Transverse colon (tissue), 4 donors: Measurements from ENCODE around the gene AXIN1. TPM values are rescaled to one million over a fixed set of nuclear protein-coding genes. Genes with fewer than 3 reads are reported as not detected.

Source experiments
- DNase-seq: peaks from one replicate; pipeline ENCODE4 v3.0.0-alpha.2; 2019
- H3K27ac ChIP-seq, 4 donors: fragments of 200-600 bp; sonication (generic); 2 replicates each; pipeline ENCODE4 v1.5.1; 2016 to 2018; ENCODE audit warnings: inconsistent platforms in 4 of 4
- H3K27me3 ChIP-seq: fragments of 200-600 bp; sonication (generic); 2 replicates; pipeline ENCODE4 v1.5.1; 2017; ENCODE audit warnings: inconsistent platforms
- H3K36me3 ChIP-seq, 4 donors: fragments of 200-600 bp; sonication (generic); 2 replicates each; pipeline ENCODE4 v1.5.1; 2017 to 2019; ENCODE audit warnings: inconsistent platforms in 4 of 4
- H3K4me1 ChIP-seq, 4 donors: fragments of 200-600 bp; sonication (generic); 2 replicates each; pipeline ENCODE4 v1.5.1; 2017 to 2020; ENCODE audit warnings: inconsistent platforms in 4 of 4
- H3K4me3 ChIP-seq, 4 donors: fragments of 200-600 bp; sonication (generic); 1 replicate in 1 of 4; 2 replicates in 3 of 4; pipeline versions ENCODE4 v1.5.1 to v1.6.1; 2017 to 2019; ENCODE audit warnings: inconsistent platforms in 4 of 4
- H3K9me3 ChIP-seq, 2 donors: fragments of 200-600 bp; sonication (generic); 2 replicates each; pipeline ENCODE4 v1.5.1; 2017 to 2019; ENCODE audit warnings: inconsistent platforms in 2 of 2
- CTCF ChIP-seq, 5 experiments: fragments of 200-600 bp in 3 of 5; fragments of 450-650 bp in 2 of 5; sonication (generic) in 3 of 5; IDR thresholded peaks; 1 replicate in 2 of 5; 2 replicates in 3 of 5; pipeline ENCODE4 v1.5.1; 2016 to 2017; ENCODE audit warnings: antibody characterized with exemption in 5 of 5, inconsistent platforms in 3 of 5, mild to moderate bottlenecking in 2 of 5, moderate library complexity in 1 of 5
- EP300 ChIP-seq: sonication (generic); formaldehyde crosslinking; IDR thresholded peaks from one replicate; pipeline ENCODE4 v1.6.1; 2017; ENCODE audit warnings: antibody characterized with exemption, low read depth
- POLR2A ChIP-seq: fragments of 450-650 bp; IDR thresholded peaks from one replicate; pipeline ENCODE4 v1.6.1; 2016; ENCODE audit warnings: antibody characterized with exemption, mild to moderate bottlenecking, moderate library complexity
- POLR2AphosphoS5 ChIP-seq, 3 donors: sonication (generic); formaldehyde crosslinking; IDR thresholded peaks; one replicate each; pipeline ENCODE4 v1.6.1; 2016; ENCODE audit warnings: antibody characterized with exemption in 3 of 3
- WGBS, 2 donors: methylation state at CpG; one replicate each; pipeline ENCODE4 v1.1.5; 2018; ENCODE audit warnings: low coverage in 1 of 2; 5-methylcytosine and 5-hydroxymethylcytosine counted together
- in situ Hi-C, 4 donors: fragments of 200-750 bp; cut with MboI; loops; one replicate each; pipeline versions ENCODE4 v1.15.0 to v1.15.1; 2017; ENCODE audit warnings: low sequenced_read_pairs in 3 of 4, low pct_ligation_motif_present in 1 of 4, low pct_unique_long_range_greater_than_20kb in 1 of 4
- intact Hi-C: fragments of 100-400 bp; cut with DNase I; formaldehyde crosslinking; loops from one replicate; pipeline ENCODE4 v1.15.1; 2023; ENCODE audit warnings: low total_unique reads
- total RNA-seq, 4 donors: library from RNA; depleted of rRNA; stranded (reverse); fragments of >200 nt; gene quantifications; one replicate each; pipeline ENCODE4 v1.1.0, GENCODE V29; 2016

The AXIN1 gene
- total RNA-seq, 4 donors from 2014 or later = 41.4 to 73.7 (median 58.7) TPM

GRCh38 chr16:373848-374615 is 21.5 kb upstream of the AXIN1 start:
- no peaks in the 10 kb centered on the region for H3K9me3 ChIP-seq
- intact Hi-C loops = no loop called here
- no peak for TF ChIP-seq POLR2AphosphoS5 (IDR thresholded peaks at IDR 0.05)
- no peak for TF ChIP-seq CTCF (IDR thresholded peaks at IDR 0.05)
- no peak for TF ChIP-seq POLR2A
- TF ChIP-seq EP300 = no peak
- H3K4me1 ChIP-seq = peaks cover 12 to 23% (median 18%) of the 10 kb centered on the region in 4 donors
- H3K27ac ChIP-seq = no peak overlapping the region
- no peak for DNase-seq
- WGBS, 2 donors = 40 to 89% methylated on average over 1 to 44 of the region's 44 CpGs
- H3K27me3 ChIP-seq = no peaks in the 10 kb centered on the region
- no peak overlapping the region for H3K4me3 ChIP-seq
- peaks cover 0 to 9% (median 4%) of the 10 kb centered on the region in 4 donors for H3K36me3 ChIP-seq
- in situ Hi-C loops = no loop called here

- Histone ChIP-seq H3K9me3 (no peaks in the 10 kb centered on the region), H3K27me3 (no peaks in the 10 kb centered on the region), H3K27ac (no peak overlapping the region), H3K36me3 (peaks cover 0 to 15% (median 7%) of the 10 kb centered on the region in 4 donors), H3K4me3 (no peak overlapping the region), H3K4me1 (peaks cover 12 to 19% (median 13%) of the 10 kb centered on the region in 4 donors)
- DNase-seq = no peak
- 75 to 90% methylated on average over 2 to 5 of the region's 5 CpGs for WGBS, 2 donors
- TF ChIP-seq EP300 (no peak), POLR2AphosphoS5 (IDR thresholded peaks at IDR 0.05) (no peak), POLR2A (no peak), CTCF (IDR thresholded peaks at IDR 0.05) (no peak)
- intact Hi-C loops (no loop called here), in situ Hi-C loops (no loop called here)
Measured at GRCh38 chr16:373020-373598, 20.6 kb upstream of the AXIN1 start.

GRCh38 chr16:372302-372983 is 19.9 kb upstream of the AXIN1 start:
- intact Hi-C loops = no loop called here

More at GRCh38 chr16:372302-372983, 19.9 kb upstream of the AXIN1 start:
- Histone ChIP-seq H3K27ac (no peak overlapping the region), H3K27me3 (no peaks in the 10 kb centered on the region), H3K4me3 (no peak overlapping the region), H3K9me3 (no peaks in the 10 kb centered on the region), H3K36me3 (peaks cover 0 to 22% (median 9%) of the 10 kb centered on the region in 4 donors), H3K4me1 (peaks cover 12 to 19% (median 13%) of the 10 kb centered on the region in 4 donors)
- DNase-seq = no peak
- 93% methylated on average over 15 of the region's 19 CpGs; no CpG with 5 or more reads in 1 of the 2 donors for WGBS, 2 donors
- in situ Hi-C loops = no loop called here
- TF ChIP-seq EP300 (no peak), POLR2AphosphoS5 (IDR thresholded peaks at IDR 0.05) (no peak), CTCF (IDR thresholded peaks at IDR 0.05) (no peak), POLR2A (no peak)
